Epithelial cell of proximal tubule (primary cell): Measurements from ENCODE around the gene B3GALT6. TPM values are rescaled to one million over a fixed set of nuclear protein-coding genes. Genes with fewer than 3 reads are reported as not detected.
A peak's percentile ranks its signal among the peaks of the same experiment; 100 is the strongest.

Experiments
- DNase-seq: peaks from one replicate; pipeline ENCODE4 v3.0.0-alpha.2; 2011; ENCODE audit warnings: low read depth
- H3K4me3 ChIP-seq: 2 replicates; pipeline ENCODE4 v1.5.1; 2011; ENCODE audit warnings: low read depth, mild to moderate bottlenecking, low read length
- CTCF ChIP-seq: conservative IDR thresholded peaks from 2 replicates; pipeline ENCODE4 v1.5.1; 2012; ENCODE audit warnings: low read depth, mild to moderate bottlenecking, low read length
- total RNA-seq: library from RNA; depleted of rRNA; stranded (reverse); fragments of >200 nt; gene quantifications from 2 replicates; pipeline ENCODE4 v1.2.3, GENCODE V29; 2015

Gene B3GALT6
- total RNA-seq, result 34.1 and 36.6 TPM in 2 replicates

GRCh38 chr1:1232208-1232795 is at the start of gene B3GALT6:
TSS of gene B3GALT6 (plus strand) at chr1:1232237. CDS start at chr1:1232279, 42 bp downstream.
- no peak for DNase-seq
- peak within 1 kb of the TSS; percentile 72 for H3K4me3 ChIP-seq
- no peak for TF ChIP-seq CTCF

GRCh38 chr1:1182491-1183220 is 49.4 kb upstream of the B3GALT6 start:
- no peak for DNase-seq
- TF ChIP-seq CTCF, result no peak
- H3K4me3 ChIP-seq, result no peak overlapping the region

GRCh38 chr1:1183221-1183747 is 48.8 kb upstream of the B3GALT6 start:
- no peak overlapping the region for H3K4me3 ChIP-seq
- no peak for DNase-seq
- TF ChIP-seq CTCF, result no peak

GRCh38 chr1:1183833-1184775 is 47.9 kb upstream of the B3GALT6 start:
- no peak for DNase-seq
- no peak for TF ChIP-seq CTCF
- no peak overlapping the region for H3K4me3 ChIP-seq

- no peak for TF ChIP-seq CTCF
- H3K4me3 ChIP-seq, result no peak overlapping the region
These were observed 46.8 kb upstream of the B3GALT6 start for GRCh38 chr1:1185101-1185765.

GRCh38 chr1:1187938-1188337 is 44.1 kb upstream of the B3GALT6 start:
- TF ChIP-seq CTCF, result no peak
- DNase-seq, result no peak
- H3K4me3 ChIP-seq, result no peak overlapping the region

More at GRCh38 chr1:1185101-1185765, 46.8 kb upstream of the B3GALT6 start:
- DNase-seq, result no peak
